RPMI8226 (cell line): ENCODE data around the gene TNNC1.

Experiments used
- DNase-seq: peaks from one replicate; pipeline ENCODE4 v3.0.0-alpha.2; 2015

TNNC1 gene

DNA sequence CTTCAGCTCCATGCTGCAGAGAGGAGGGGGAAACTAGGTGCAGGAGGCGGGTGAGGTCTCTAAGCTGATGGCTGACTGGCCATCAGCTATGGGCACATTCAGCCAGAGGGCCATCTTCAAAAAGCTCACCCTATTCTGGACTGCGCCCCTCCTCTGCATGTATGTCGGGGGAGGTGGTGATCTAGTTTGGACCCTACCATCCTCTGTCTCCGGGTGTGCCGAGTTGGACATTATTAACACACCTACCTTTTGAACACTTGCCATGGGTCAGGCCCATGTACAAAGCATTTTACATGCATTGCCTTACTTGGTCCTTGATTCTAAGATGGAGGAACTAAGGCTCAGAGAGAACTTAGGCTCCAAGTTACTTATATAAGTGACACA is 3.0 kb upstream of the TNNC1 start:
- DNase-seq = no peak

DNA sequence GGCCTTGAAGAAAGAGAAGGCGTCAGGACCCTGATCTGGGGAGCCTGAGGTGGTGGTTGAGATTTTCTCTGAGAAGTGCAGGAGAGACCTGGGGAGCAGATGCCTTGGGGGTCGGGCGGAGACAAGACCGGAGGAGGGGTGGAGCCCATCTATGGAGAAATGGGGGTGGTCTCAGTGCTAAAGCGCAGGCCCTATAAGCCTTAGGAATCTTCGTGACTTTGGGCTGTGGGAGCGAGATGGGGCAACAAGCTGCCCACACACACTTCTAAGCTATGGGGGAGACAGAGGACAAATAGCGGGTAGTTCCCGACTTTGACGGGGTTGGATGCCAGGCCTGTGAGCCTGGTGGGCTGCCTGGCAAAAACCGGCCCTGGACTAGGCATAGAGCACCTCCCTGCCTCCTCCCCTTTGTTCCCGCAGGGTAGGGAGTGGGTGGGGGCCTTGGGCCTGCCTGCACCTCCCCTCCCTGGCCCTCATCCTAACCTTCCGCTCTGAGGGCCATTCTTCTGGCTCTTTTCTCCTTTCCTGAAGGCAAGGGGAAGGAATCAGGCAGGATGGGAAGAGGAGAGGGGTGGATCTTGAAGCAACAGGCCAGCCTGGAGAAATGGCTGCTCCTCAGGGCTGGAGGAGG is 2.4 kb upstream of the TNNC1 start:
- no peak for DNase-seq

DNA sequence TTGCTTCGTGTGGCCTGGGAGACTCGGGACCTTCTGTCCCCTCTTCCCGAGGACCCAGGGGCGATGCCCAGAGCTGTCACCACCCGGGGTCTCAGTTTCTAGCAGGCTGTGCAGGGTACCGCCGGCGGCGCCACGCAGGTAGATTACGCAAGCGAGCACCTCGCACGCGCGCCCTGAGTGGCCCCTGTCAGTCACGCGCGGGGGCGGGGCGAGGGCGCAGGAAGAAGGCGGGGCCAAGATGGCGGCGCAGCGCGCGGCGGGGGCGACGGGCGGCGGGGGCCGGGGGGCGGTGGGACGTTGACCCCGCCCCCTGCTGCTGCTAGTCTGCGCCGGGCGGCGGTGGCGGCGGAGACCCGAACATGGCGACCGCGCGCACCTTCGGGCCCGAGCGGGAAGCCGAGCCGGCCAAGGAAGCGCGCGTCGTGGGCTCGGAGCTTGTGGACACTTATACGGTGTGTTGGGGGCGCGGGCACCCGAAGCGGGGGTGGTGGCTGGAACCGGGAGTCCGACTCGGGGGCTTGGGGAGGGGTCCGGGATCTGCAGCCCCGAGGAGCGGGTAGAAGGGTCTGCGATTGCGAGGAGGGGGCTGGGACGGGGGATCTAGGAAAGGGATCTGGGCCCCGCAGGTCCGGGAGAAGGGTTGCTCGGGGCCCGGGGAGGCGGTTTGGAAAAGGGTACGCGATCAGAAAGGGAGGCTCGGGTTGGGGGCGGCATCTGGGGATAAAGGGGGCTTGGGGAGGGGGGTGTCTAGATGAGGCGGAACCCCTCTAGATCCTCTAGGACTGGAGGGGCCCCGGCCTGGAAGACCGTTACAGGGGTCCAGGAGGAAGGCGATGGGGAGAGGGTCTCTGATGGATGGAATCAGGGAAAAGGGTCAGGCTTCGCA is 1.7 kb upstream of the TNNC1 start, which contains the start of gene NISCH:
TSS of gene NISCH (plus strand) at position 322 of the 886 bp plus-strand sequence. CDS start at position 360, 38 bp downstream.
- DNase-seq = peak; percentile 93

DNA sequence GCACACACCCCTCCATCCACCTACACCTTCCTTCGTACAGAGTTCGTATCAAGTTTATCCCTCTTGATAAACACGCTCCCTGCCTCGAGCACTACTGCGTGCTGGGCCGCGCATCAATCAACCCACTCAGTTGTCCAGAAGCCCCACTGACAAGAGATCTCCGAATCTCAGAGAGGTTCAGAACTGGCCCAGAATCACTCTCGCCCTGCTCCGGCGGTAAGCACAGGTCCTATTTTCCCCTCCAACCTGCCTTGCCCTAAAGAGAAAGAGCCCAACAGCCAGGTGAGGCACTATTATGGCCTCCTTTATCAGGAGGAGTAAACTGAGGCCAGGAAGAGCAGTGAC is 1.1 kb upstream of the TNNC1 start:
- peak; percentile 12 for DNase-seq

DNA sequence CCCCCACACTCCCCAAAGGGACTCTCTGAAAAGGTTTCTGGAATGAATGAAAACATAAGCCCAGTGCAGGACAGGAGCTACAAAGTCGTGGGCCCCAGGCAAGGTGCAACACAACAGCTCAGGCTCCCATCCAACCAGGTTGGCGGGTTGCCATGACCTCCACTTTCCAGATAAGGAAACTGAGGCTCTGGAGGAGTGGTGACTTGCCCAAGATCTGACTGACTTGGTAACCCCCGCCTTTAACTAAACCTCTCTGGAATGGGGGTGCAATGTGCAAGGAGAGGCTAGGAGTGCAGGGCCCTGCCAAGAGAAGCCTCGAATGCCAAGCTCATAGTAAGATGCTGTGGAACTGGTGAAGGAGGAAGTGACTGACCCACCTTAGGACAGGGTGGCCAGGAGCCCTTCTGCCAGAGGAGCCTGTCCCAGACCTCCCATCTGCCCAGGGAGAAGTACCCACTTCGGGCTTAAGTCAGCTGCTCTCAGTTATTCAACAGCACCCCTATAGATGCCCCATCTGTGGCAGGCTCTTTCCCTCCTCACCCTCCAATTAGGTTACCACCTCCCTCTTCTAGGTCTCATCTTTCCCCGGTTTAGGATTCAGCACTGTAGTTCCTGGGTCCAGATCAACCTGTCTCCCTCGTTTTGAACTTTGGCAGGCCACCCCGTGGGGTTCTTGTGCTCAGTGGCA is 553 bp upstream of the TNNC1 start:
- DNase-seq = no peak

DNA sequence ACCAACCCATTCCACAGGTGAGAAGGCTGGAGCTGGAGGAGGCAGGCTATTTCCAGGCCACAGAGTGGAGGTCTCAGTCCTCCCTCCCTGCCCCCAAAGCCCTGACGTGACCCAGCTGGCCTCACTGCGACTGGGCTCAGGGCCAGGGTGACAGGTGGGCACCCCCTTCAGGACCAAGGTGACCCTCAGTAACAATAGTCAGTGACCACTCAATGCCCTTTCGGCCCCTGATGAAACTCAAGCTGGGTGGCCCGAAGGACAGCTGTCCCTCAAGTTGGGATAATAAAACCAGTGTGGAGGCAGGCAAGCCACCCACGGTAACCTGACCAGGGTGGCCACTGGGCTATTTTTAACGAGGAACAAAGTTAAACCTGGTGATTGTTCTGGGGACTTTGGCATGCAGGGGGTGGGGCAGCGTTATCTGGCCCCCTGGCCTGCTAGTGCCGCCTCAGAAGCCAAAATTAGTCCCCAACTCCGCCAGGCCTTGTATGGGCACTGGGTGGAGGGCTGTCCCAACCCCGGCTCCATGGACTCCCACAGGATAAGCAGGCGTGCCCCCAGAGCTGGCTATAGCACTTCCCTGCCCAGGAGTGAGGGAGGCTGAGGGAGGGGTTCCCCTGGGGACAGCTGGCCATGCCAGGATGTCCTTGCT is 1.1 kb downstream of the TNNC1 start:
- DNase-seq = no peak

DNA sequence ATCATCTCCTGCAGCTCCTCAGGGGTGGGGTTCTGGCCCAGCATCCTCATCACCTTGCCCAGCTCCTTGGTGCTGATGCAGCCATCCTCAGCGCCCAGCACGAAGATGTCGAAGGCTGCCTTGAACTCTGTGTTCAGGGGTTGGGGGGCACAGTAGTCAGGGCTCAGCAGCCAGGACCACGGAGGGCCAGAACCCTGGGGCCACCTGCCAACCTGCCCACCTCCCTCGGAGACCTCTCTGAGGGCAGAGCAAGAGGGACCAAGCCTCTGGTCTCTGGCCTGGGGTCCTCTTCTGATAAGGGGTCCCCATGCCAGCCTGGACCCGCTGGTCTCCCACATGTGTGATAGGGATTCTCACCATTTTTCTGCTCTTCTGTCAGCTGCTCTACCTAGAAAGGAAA is 1.7 kb downstream of the TNNC1 start:
- DNase-seq = no peak

DNA sequence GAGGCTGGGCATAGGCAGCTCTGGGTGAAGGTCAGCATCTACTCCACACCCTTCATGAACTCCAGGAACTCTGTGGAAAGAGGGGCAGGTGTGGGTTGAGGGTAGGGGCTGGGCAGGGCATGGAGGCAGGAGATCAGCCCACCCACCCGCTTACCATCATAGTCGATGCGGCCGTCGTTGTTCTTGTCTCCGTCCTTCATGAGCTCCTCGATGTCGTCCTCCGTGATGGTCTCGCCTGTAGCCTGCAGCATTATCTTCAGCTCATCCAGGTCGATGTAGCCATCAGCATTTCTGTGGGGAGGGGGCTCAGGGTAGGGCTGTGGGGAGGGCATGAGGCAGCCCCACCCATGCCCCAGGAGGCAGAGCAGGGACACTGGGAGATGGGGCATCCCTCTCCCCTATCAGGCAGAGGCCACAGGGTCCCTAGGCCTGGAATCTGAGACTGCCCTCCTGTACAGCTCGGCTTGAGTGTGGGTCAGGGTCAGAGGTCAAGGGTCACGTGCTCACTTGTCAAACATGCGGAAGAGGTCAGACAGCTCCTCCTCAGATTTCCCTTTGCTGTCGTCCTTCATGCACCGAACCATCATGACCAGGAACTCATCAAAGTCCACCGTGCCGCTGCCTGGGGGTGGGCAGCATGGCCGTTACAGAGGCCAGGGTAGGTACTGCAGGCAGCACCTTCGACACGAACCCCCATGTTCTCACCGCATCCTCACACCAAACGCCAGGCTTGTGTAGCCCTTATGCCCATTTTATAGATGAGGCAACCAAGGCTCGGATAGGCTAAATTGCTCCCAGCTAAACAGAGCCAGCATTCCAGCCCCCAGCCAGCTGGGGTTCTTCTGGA is 2.4 kb downstream of the TNNC1 start:
- no peak for DNase-seq

DNA sequence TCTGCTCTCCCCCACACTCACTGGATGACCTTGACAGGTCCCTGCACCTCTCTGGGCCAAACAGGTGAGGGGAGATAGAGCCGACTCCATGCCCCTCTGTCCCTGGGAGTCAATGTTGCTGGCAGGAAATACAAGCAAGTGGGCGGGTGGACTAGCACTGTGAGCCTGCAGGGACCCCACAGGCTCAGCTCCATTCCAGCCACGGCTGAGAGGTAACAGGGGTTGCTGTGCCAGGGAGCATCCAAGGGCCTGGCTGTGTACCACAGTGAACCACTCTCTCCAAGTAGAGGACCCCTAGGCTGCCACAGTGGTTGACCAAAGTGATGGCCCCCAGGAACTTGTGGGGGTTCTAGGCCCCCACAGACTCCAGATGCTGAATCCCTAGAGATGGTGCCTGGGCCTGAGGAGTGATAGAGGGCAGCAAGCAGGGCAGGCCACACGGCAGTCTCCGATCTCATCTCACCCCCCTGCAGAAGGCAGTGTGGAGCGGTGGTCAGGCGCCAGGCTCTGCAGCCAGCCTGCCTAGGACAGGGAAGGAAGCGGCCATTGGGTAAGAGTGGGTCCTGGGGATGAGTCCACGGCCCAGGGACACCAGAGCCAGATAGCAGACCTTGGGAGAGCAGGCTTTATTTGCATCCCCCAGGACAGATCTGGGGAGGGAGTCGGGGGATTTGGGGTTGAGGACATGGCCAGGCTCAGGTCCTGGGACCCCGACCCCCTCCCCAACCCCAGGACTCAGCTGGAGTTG is 3.2 kb downstream of the TNNC1 start:
- DNase-seq = no peak

DNA sequence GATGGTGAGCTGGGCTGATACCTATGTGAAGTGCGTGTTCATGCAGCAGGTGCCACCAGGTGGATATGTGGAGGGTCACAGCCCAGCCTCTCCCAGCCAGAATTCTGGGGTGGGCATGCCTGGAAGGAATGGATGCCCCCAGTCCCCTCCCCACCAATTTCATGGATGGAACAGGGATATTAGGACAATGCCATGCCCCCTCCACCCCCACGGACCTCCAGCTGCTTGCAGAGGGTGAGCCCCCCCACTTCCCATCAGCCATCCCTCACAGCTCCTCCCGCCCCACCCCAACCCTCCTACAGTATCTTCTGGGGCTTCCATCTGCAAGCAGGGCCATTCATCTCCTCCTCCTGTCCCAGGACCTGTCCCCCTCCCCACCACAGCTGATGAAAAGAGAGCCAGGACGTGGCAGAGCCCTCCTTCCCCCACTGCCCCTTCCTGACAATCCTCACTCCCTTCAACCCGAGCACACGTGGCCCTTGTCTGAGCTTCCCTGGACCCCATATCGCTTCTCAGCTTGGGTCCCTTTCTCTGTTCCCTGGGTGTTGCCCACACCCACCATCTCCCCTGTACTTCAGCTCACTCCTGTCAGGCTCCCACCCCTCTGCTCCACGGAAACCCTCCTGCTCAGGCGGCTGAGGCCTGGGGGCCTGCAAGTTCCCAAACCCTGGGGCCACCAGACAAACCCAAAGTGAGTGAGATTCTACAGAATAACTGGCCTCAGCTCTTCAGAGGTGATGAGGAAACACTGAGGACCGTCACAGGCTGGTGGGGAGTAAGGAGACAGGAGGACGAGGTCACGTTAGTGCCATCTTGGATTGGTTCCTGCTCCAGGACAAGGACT is 6.1 kb downstream of the TNNC1 start:
- DNase-seq = no peak

DNA sequence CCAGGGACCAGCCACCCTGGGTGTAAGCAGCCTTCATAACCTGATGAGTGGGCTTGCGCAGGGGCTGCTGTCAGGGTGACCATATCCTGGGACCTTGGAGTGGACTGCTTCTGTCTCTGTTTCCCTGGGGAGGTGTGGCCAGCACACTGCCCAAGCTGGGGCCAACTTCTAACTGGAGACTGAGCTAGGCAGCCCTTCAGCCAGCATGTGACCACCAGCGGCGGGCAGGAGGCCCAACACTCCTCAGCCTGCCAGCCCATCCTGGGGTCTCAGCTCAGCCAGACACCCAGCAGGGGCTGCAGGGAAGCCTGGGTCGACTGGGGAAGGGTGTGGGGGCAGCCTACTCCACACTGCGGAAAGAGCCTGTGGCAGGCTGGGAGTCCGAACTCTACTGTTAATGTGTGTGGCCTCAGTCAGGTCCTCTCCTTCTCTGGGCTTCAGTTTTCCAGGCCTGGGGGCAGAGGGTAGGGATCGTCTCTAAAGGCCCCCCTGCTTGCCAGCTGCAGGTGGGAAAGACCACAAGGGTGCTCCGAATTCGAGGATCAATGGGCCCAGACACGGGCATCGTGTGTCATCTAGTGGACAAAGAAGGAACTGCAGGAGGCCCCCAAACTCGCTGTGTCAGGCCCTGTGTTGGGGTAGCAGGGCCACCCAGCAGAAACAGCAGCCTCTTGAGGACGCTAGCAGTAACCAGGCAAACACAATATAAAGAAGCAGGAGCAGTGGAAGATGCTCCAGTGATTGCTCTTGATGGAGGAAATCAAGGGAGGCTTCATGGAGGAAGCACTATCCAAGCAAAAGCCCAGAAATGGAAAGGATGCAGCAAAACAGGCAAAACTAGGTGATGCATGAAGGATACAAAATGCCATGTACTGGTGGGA is 7.0 kb downstream of the TNNC1 start:
- DNase-seq = peak; percentile 82

DNA sequence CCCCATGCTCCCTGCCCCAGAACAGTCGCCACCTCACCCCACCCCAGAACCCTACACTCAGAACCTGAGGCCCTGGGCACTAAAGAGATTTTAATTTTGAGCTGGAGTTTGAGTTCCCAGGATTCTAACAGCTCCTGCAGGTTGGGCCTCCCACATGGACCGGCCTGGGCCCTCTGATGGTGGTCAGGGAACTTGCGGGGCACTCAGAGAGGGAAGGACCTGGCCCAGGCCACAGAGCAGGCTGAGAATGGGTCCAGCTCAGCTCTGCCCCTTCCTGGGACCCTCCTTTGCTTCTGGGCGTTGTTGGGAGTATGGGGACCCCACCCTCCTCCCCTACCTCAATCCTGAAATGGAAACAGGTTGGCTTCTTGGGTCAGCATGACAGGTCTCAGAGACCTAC is 7.8 kb downstream of the TNNC1 start:
- no peak for DNase-seq

DNA sequence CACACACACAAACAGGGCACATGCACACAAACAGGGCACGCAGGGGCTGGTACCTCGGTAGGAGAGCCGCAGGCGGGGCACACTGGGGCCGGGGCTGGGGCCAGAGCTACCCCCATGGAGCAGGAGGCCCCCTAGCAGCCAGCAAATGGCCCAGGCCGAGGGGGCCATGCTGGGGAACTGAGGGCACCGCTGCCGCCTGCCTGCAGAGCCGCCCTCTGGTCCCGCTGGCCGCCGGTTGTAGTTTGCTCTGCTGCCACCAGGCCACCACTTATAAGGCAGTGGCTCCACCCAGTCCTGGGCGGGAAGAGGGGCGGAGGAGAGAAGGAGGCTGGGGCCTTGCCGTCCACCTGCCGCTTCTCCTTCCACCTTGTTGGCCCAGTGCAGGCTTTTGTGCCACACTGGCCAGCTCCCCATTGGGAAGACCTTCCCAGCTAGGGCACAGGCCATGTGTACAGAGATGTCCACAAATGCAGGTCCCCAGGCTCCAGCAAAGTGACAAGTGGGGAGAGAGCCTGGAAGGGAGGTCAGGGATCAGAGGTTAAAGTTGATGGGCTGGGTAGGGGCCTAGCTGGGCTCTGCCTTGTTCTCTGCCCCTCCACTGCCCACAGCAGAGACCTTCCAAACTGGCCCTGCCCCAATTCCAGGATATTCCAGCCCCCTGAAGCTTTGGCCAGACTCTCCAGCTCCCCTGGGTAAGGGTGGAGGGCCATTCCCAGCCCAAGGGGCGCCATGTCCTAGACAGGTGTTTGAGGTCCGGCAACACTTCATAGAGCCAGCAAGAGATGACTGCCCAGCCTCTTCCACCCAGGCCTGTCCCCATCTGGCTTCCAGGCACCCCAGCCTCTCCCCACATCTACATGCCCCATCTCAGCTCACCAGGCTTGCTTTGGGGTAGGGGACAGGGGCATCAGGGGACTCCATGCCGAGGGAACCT is 8.7 kb downstream of the TNNC1 start, which contains the start of gene SEMA3G:
TSS of gene SEMA3G (minus strand) at position 244 of the 934 bp plus-strand sequence. CDS start at position 168, 76 bp downstream.
- peak; percentile 92 for DNase-seq

DNA sequence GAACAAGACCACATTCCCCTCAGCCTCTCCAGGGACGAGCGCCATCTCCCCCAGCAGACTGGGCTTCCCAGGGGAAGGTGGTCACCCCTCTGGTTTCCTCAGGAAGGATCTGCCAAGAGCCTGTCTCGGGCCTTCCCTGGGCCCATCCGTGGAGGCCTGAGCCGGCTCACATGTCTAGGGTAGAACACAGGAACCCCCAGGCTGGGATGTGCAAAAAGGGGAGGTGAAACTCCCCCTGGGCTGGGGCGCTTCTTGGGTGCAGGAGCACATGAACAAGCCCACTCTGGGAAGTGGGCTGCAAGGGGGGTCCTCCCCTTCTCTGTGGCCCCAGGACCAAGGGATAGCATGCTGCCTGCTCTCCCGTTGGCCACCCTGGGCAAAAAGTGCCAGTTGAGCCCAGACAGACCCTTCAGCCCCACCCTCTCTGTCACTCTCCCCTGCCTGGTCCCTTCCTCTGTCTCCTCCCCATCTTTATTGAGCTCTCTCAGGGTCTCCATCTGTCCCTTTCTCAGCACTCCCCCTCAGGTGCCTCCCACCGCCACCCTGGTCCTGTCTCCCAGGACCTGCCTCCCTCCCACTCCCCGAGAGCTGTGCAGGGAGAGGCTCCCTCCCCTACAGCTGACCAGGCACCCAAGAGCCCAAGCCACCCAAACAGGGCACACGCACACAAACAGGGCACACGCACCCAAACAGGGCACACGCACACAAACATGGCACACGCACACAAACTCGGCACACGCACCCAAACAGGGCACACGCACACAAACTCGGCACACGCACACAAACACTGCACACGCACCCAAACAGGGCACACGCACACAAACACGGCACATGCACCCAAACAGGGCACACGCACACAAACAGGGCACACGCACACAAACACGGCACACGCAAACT is 9.8 kb downstream of the TNNC1 start:
- DNase-seq = no peak

DNA sequence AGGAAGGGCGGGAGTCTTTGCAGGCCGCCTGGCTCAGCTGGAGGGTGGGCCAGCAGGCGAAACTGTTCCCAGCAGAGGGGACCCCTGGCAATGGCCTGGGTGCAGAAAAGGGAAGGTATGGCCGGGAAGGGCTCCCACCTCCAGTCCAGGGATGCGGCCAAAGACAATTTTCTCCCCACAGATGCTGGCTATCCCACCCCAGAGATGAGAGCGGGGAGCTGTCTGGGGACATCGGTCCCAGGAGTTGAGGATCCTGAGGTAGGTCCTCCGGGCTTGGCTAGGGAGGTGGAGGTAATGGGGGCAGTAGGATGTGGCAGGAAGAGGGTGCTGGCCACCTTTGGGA is 10.6 kb downstream of the TNNC1 start:
- DNase-seq = no peak

DNA sequence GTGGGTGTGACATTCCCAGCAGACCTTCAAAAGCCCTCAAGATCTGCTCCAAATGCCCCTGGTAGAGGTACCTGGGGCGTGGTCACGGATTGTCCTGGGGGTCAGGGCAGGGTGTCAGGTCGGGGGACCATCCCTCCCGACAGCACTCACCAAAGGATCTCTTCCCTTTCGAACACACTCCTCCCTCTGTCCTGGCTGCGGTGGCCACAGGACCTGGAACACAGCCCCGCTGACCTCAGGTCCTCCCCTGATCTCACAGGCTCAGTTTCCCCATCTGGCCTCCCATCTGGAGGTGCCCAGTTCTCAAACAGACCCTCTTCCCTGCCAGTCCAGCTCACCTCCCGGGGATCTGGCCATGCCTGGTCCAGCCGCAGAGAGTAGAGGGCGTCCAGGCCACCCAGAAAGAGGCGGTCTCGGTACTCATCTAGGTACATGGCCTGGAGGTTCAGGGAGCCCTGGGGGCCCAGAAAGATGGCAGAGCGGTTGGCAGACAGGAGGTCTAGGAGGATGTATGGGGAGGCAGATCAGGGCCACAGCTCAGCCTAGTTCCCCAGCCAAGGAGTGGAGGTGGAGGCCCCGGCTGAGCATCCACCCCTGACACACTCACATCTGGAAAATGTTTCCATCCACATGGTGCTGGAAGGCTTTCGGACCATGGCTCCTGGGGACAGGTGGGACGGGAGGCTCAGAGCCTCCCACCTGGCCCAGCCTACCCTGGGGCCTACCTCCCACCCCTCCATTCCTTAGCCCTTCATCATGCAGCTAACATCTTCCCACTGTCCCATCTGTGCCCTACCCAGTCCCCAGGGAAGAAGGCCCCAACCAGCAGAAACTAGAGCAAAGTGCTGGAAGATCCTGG is 11.2 kb downstream of the TNNC1 start:
- no peak for DNase-seq
